ENCODE data around the gene TMEM59.

TMEM59 gene

DNA sequence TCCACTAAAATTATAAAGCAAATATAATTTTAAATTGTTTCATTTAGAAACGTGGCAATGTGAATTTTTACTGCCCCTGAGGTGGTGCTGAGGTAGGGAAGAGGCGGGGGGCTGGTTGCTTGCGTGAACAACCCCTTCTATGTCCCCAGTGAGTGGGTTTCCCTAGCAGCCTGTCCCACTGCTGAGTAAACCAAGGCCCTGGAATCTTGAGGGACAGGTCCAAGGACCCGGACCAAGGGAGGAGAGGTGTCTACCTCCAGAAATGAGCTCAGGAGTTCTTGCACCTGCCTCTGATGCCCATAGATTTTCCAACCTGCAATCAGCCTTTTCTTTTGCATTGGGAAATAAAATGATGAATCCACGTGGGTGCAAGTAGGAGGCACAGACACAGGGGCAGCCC lies 34.4 kb downstream of the TMEM59 start:
- no peaks in the 10 kb centered on the region for H3K4me1 ChIP-seq (ENCODE audit: insufficient read depth, low read length)
- no peak overlapping the region; the same call in 1 of the 2 replicates for H3K9ac ChIP-seq (ENCODE audit: low read depth, low read length)
- H3K27me3 ChIP-seq (ENCODE audit: insufficient read depth, low read length) = no peaks in the 10 kb centered on the region
- no peaks in the 10 kb centered on the region for H3K36me3 ChIP-seq (ENCODE audit: insufficient read depth, low read depth, low read length)
- H3K9me3 ChIP-seq (ENCODE audit: insufficient read depth, low read depth, low read length) = no peaks in the 10 kb centered on the region
- no peak overlapping the region for H3K4me3 ChIP-seq (ENCODE audit: low read length)
- H3K27ac ChIP-seq (ENCODE audit: low read length) = no peak overlapping the region

GRCh38 chr1:54017979-54018378 lies 35.0 kb downstream of the TMEM59 start, which contains the start of gene LDLRAD1:
LDLRAD1 (minus strand) TSS chr1:54018186; CDS start chr1:54018112, 74 bp downstream.
- Histone ChIP-seq H3K4me1 (ENCODE audit: insufficient read depth, low read length) (no peaks in the 10 kb centered on the region), H3K9ac (ENCODE audit: low read depth, low read length) (no peak within 1 kb of the TSS; the same call in 1 of the 2 replicates), H3K27me3 (ENCODE audit: insufficient read depth, low read length) (no peaks in the 10 kb centered on the region), H3K36me3 (ENCODE audit: insufficient read depth, low read depth, low read length) (no peaks in the 10 kb centered on the region), H3K4me3 (ENCODE audit: low read length) (no peak within 1 kb of the TSS), H3K27ac (ENCODE audit: low read length) (no peak within 1 kb of the TSS), H3K9me3 (ENCODE audit: insufficient read depth, low read depth, low read length) (no peaks in the 10 kb centered on the region)

DNA sequence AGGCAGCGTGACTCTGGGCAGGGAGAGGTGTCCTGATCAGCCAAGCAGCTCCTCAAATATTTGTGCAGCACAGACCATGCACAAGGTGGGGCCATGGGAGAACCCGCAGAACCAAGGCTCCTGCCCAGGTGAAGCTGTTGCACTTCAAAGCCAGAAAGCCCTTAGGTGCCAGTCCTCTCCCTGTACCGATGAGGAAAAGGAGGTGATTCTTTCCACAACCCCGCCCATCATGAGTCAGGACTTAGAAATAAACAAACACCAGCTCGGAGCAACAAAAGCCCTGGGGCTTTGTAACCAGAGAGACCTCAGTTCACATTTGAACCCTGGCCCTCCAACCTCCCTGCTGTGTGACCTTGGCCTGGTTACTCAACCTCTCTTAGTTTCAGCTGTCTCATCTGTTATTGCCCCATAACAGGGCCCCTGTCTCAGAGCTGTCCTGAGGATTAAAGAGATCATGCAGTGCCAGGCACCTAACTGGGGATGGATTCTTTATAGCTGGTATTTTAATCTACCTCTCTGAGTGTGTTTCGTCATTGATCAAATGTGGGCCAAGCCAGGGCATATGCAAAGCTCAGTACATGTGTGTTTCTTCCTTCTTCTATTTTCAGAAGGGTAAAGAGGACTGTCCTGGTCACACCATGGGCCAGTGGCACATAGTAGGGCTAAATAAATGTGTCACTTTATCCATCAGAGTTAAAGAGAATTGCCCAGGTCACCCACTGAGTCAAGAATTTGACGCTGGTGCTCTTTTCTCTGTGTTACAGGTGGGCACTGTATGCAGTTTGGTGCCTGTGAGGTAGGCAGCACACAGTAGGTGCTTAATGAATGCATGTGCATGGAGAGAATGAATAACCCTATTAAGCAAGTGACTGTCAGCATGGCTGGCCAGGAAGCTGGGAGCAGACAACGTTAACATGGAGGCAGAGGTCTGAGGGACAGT lies 36.4 kb downstream of the TMEM59 start:
- H3K27ac ChIP-seq (ENCODE audit: low read length) = no peak overlapping the region

DNA sequence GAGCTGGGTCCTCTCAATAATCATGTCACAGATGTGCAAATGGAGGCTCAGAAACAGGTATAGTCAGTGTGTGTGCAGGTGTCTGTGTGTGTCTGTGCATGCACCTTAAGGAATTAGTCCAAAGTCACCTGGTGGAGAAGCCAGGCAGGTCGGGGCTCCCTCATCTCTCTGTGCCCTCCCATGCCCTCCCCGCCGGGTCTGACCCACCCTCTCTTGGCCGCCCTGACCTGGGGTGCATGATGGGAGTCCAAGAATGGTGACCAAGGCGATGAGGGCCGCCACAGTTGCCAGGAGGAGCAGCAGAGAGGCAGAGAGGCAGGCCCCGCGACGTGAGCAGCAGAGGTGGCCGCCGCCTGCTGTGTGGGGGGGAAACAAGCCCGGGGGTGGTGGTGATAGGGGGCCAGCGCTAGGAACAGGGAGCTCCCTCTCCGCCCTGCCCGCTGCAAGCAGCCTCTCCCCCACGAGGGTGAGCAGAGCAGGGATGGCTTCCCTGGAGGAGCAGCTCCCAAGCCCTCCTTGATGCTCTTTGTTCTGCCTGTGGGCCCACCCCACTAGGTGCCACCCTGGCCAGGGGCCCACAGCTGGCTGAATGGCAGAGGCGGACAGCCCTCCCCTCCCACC lies 38.9 kb downstream of the TMEM59 start:
- Histone ChIP-seq H3K9me3 (ENCODE audit: insufficient read depth, low read depth, low read length) (no peaks in the 10 kb centered on the region), H3K9ac (ENCODE audit: low read depth, low read length) (no peak overlapping the region), H3K4me3 (ENCODE audit: low read length) (no peak overlapping the region), H3K36me3 (ENCODE audit: insufficient read depth, low read depth, low read length) (no peaks in the 10 kb centered on the region), H3K27ac (ENCODE audit: low read length) (no peak overlapping the region), H3K27me3 (ENCODE audit: insufficient read depth, low read length) (no peaks in the 10 kb centered on the region), H3K4me1 (ENCODE audit: insufficient read depth, low read length) (no peaks in the 10 kb centered on the region)

More for the DNA sequence above, 36.4 kb downstream of the TMEM59 start:
- H3K4me1 ChIP-seq (ENCODE audit: insufficient read depth, low read length) = no peaks in the 10 kb centered on the region
- no peaks in the 10 kb centered on the region for H3K9me3 ChIP-seq (ENCODE audit: insufficient read depth, low read depth, low read length)
- H3K27me3 ChIP-seq (ENCODE audit: insufficient read depth, low read length) = no peaks in the 10 kb centered on the region
- H3K36me3 ChIP-seq (ENCODE audit: insufficient read depth, low read depth, low read length) = no peaks in the 10 kb centered on the region
- no peak overlapping the region for H3K9ac ChIP-seq (ENCODE audit: low read depth, low read length)
- H3K4me3 ChIP-seq (ENCODE audit: low read length) = no peak overlapping the region

GRCh38 chr1:54013393-54014008 lies 39.5 kb downstream of the TMEM59 start:
- no peaks in the 10 kb centered on the region for H3K4me1 ChIP-seq (ENCODE audit: insufficient read depth, low read length)
- H3K9ac ChIP-seq (ENCODE audit: low read depth, low read length) = no peak overlapping the region
- no peaks in the 10 kb centered on the region for H3K36me3 ChIP-seq (ENCODE audit: insufficient read depth, low read depth, low read length)
- H3K9me3 ChIP-seq (ENCODE audit: insufficient read depth, low read depth, low read length) = no peaks in the 10 kb centered on the region
- H3K27ac ChIP-seq (ENCODE audit: low read length) = no peak overlapping the region
- H3K4me3 ChIP-seq (ENCODE audit: low read length) = no peak overlapping the region
- H3K27me3 ChIP-seq (ENCODE audit: insufficient read depth, low read length) = no peaks in the 10 kb centered on the region

DNA sequence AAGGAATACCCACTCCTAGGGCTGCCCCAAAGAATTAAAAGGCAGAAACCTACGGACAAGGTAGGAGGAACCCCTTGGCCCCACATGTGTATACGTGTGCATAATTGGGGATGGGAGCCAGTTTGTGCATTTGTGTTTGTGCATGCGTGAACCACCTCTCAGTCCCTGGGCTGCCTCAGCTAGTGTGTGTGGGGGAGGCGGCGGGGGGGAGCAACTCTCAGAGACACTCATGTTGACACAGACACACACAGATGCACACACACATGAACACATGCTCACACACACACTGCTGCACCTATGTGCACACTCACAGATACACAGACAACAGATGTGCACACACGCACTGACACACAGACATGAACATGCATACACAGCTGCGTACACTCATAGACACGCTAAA lies 40.1 kb downstream of the TMEM59 start:
- no peak overlapping the region for H3K27ac ChIP-seq (ENCODE audit: low read length)
- H3K4me1 ChIP-seq (ENCODE audit: insufficient read depth, low read length) = no peaks in the 10 kb centered on the region
- no peaks in the 10 kb centered on the region for H3K27me3 ChIP-seq (ENCODE audit: insufficient read depth, low read length)
- no peak overlapping the region for H3K9ac ChIP-seq (ENCODE audit: low read depth, low read length)
- no peaks in the 10 kb centered on the region for H3K9me3 ChIP-seq (ENCODE audit: insufficient read depth, low read depth, low read length)
- no peaks in the 10 kb centered on the region for H3K36me3 ChIP-seq (ENCODE audit: insufficient read depth, low read depth, low read length)
- no peak overlapping the region for H3K4me3 ChIP-seq (ENCODE audit: low read length)

- H3K27me3 ChIP-seq (ENCODE audit: insufficient read depth, low read length) = no peaks in the 10 kb centered on the region
- H3K9ac ChIP-seq (ENCODE audit: low read depth, low read length) = no peak overlapping the region
- no peak overlapping the region for H3K27ac ChIP-seq (ENCODE audit: low read length)
- no peaks in the 10 kb centered on the region for H3K36me3 ChIP-seq (ENCODE audit: insufficient read depth, low read depth, low read length)
- H3K4me1 ChIP-seq (ENCODE audit: insufficient read depth, low read length) = no peaks in the 10 kb centered on the region
- H3K4me3 ChIP-seq (ENCODE audit: low read length) = no peak overlapping the region
- no peaks in the 10 kb centered on the region for H3K9me3 ChIP-seq (ENCODE audit: insufficient read depth, low read depth, low read length)
Measured at GRCh38 chr1:54012008-54012325, 41.0 kb downstream of the TMEM59 start.

GRCh38 chr1:54011316-54012007 lies 41.5 kb downstream of the TMEM59 start:
- Histone ChIP-seq H3K9ac (ENCODE audit: low read depth, low read length) (no peak overlapping the region), H3K9me3 (ENCODE audit: insufficient read depth, low read depth, low read length) (no peaks in the 10 kb centered on the region), H3K27ac (ENCODE audit: low read length) (no peak overlapping the region), H3K36me3 (ENCODE audit: insufficient read depth, low read depth, low read length) (no peaks in the 10 kb centered on the region), H3K4me1 (ENCODE audit: insufficient read depth, low read length) (no peaks in the 10 kb centered on the region), H3K4me3 (ENCODE audit: low read length) (no peak overlapping the region), H3K27me3 (ENCODE audit: insufficient read depth, low read length) (no peaks in the 10 kb centered on the region)

- Histone ChIP-seq H3K4me1 (ENCODE audit: insufficient read depth, low read length) (no peaks in the 10 kb centered on the region), H3K9ac (ENCODE audit: low read depth, low read length) (no peak overlapping the region), H3K36me3 (ENCODE audit: insufficient read depth, low read depth, low read length) (no peaks in the 10 kb centered on the region), H3K4me3 (ENCODE audit: low read length) (no peak overlapping the region), H3K27ac (ENCODE audit: low read length) (no peak overlapping the region), H3K9me3 (ENCODE audit: insufficient read depth, low read depth, low read length) (no peaks in the 10 kb centered on the region), H3K27me3 (ENCODE audit: insufficient read depth, low read length) (no peaks in the 10 kb centered on the region)
Measured at GRCh38 chr1:54010415-54011117, 42.4 kb downstream of the TMEM59 start.

- no peaks in the 10 kb centered on the region for H3K27me3 ChIP-seq (ENCODE audit: insufficient read depth, low read length)
- H3K4me1 ChIP-seq (ENCODE audit: insufficient read depth, low read length) = no peaks in the 10 kb centered on the region
- H3K9ac ChIP-seq (ENCODE audit: low read depth, low read length) = no peak overlapping the region
- no peak overlapping the region for H3K4me3 ChIP-seq (ENCODE audit: low read length)
- H3K36me3 ChIP-seq (ENCODE audit: insufficient read depth, low read depth, low read length) = no peaks in the 10 kb centered on the region
- no peak overlapping the region for H3K27ac ChIP-seq (ENCODE audit: low read length)
- H3K9me3 ChIP-seq (ENCODE audit: insufficient read depth, low read depth, low read length) = no peaks in the 10 kb centered on the region; the same call in 1 of the 2 replicates
Measured at GRCh38 chr1:54009406-54009805, 43.6 kb downstream of the TMEM59 start.

- no peaks in the 10 kb centered on the region for H3K27me3 ChIP-seq (ENCODE audit: insufficient read depth, low read length)
- no peaks in the 10 kb centered on the region; the same call in 1 of the 2 replicates for H3K9me3 ChIP-seq (ENCODE audit: insufficient read depth, low read depth, low read length)
- H3K36me3 ChIP-seq (ENCODE audit: insufficient read depth, low read depth, low read length) = no peaks in the 10 kb centered on the region
- no peak overlapping the region for H3K9ac ChIP-seq (ENCODE audit: low read depth, low read length)
- no peak overlapping the region for H3K4me3 ChIP-seq (ENCODE audit: low read length)
- no peaks in the 10 kb centered on the region for H3K4me1 ChIP-seq (ENCODE audit: insufficient read depth, low read length)
- no peak overlapping the region for H3K27ac ChIP-seq (ENCODE audit: low read length)
Measured at GRCh38 chr1:54008876-54009275, 44.1 kb downstream of the TMEM59 start.
